Measurements from ENCODE around the gene IFIT2.

The IFIT2 gene

GRCh38 chr10:89306434-89307268 is 4.8 kb downstream of the IFIT2 start:
- in situ Hi-C loops (cut with HindIII; ENCODE audit: low pct_ligation_motif_present, low sequenced_read_pairs) = no loop called here

GRCh38 chr10:89307269-89307577 is 5.4 kb downstream of the IFIT2 start:
- Histone ChIP-seq H3K4me3 (ENCODE audit: low read depth, low read length) (no peak overlapping the region), H3K27me3 (replicated peaks) (no peaks in the 10 kb centered on the region), H3K36me3 (replicated peaks) (no peaks in the 10 kb centered on the region), H3K27ac (no peak overlapping the region)
- in situ Hi-C loops (cut with HindIII; ENCODE audit: low pct_ligation_motif_present, low sequenced_read_pairs) = no loop called here
- TF ChIP-seq CTCF (IDR thresholded peaks at IDR 0.05; ENCODE audit: low read depth, low read length, missing control alignments) = no peak
- DNase-seq = no peak

More at GRCh38 chr10:89306434-89307268, 4.8 kb downstream of the IFIT2 start:
- TF ChIP-seq CTCF (IDR thresholded peaks at IDR 0.05; ENCODE audit: low read depth, low read length, missing control alignments) = no peak
- H3K27ac ChIP-seq = no peak overlapping the region
- H3K4me3 ChIP-seq (ENCODE audit: low read depth, low read length) = no peak overlapping the region
- no peaks in the 10 kb centered on the region for H3K36me3 ChIP-seq (replicated peaks)
- no peaks in the 10 kb centered on the region for H3K27me3 ChIP-seq (replicated peaks)
- no peak for DNase-seq

GRCh38 chr10:89308266-89308665 is 6.4 kb downstream of the IFIT2 start:
- no peak overlapping the region for H3K4me3 ChIP-seq (ENCODE audit: low read depth, low read length)
- H3K27ac ChIP-seq = no peak overlapping the region
- H3K36me3 ChIP-seq (replicated peaks) = no peaks in the 10 kb centered on the region
- no peak for DNase-seq
- in situ Hi-C loops (cut with HindIII; ENCODE audit: low pct_ligation_motif_present, low sequenced_read_pairs) = no loop called here
- no peaks in the 10 kb centered on the region for H3K27me3 ChIP-seq (replicated peaks)
- no peak for TF ChIP-seq CTCF (IDR thresholded peaks at IDR 0.05; ENCODE audit: low read depth, low read length, missing control alignments)

- H3K27me3 ChIP-seq (replicated peaks) = no peaks in the 10 kb centered on the region
- no peak for DNase-seq
- no peak overlapping the region for H3K4me3 ChIP-seq (ENCODE audit: low read depth, low read length)
- no peak for TF ChIP-seq CTCF (IDR thresholded peaks at IDR 0.05; ENCODE audit: low read depth, low read length, missing control alignments)
- no peaks in the 10 kb centered on the region for H3K36me3 ChIP-seq (replicated peaks)
- in situ Hi-C loops (cut with HindIII; ENCODE audit: low pct_ligation_motif_present, low sequenced_read_pairs) = no loop called here
- no peak overlapping the region for H3K27ac ChIP-seq
These were observed 6.9 kb downstream of the IFIT2 start for GRCh38 chr10:89308736-89309135.

GRCh38 chr10:89309156-89310055 is 7.6 kb downstream of the IFIT2 start:
- DNase-seq = no peak
- TF ChIP-seq CTCF (IDR thresholded peaks at IDR 0.05; ENCODE audit: low read depth, low read length, missing control alignments) = no peak
- Histone ChIP-seq H3K27me3 (replicated peaks) (no peaks in the 10 kb centered on the region), H3K27ac (no peak overlapping the region), H3K4me3 (ENCODE audit: low read depth, low read length) (no peak overlapping the region), H3K36me3 (replicated peaks) (no peaks in the 10 kb centered on the region)
- in situ Hi-C loops (cut with HindIII; ENCODE audit: low pct_ligation_motif_present, low sequenced_read_pairs) = no loop called here

Measured in brain microvascular endothelial cell (primary cell).